Stimulated activated memory B cell treated with anti-CD40 and anti-IgM and Interleukin-4, amounts not matched to agents 10 μg/mL and 1 μg/mL and 100 μg/mL, for 72 hours (primary cell): ENCODE measurements around the gene GSC.
"Not testable (repeated sequence)": the region's sequence is repeated elsewhere in the genome, so short reads cannot be mapped to it uniquely, and the experiment has no call there.

Source experiments
- ATAC-seq: fragments of 150-1000 bp; cut with Tn5 transposase; 2 replicates; pipeline ENCODE4 v1.10.0; 2021
- H3K27ac Mint-ChIP-seq: one replicate; pipeline ENCODE4 v1.8.0; 2022; ENCODE audit warnings: mild to moderate bottlenecking, mixed read lengths
- H3K27me3 Mint-ChIP-seq: one replicate; pipeline ENCODE4 v1.8.0; 2022; ENCODE audit warnings: mixed read lengths
- H3K36me3 Mint-ChIP-seq: one replicate; pipeline ENCODE4 v1.8.0; 2022; ENCODE audit warnings: mixed read lengths
- H3K4me1 Mint-ChIP-seq: one replicate; pipeline ENCODE4 v1.8.0; 2022; ENCODE audit warnings: mixed read lengths
- H3K4me3 Mint-ChIP-seq: one replicate; pipeline ENCODE4 v1.8.0; 2022; ENCODE audit warnings: mild to moderate bottlenecking, moderate library complexity, mixed read lengths
- H3K9me3 Mint-ChIP-seq: one replicate; pipeline ENCODE4 v1.8.0; 2022; ENCODE audit warnings: mixed read lengths

GSC gene

GRCh38 chr14:94769391-94770250 lies at the start of gene GSC:
GSC (minus strand) TSS chr14:94770113; CDS start chr14:94770015, 98 bp downstream.
- Mint-ChIP-seq H3K9me3 (no peaks in the 10 kb centered on the region), H3K36me3 (no peaks in the 10 kb centered on the region), H3K4me1 (peaks cover 7% of the 10 kb centered on the region), H3K27me3 (peaks cover 95% of the 10 kb centered on the region), H3K27ac (no peak within 1 kb of the TSS), H3K4me3 (peak within 1 kb of the TSS; percentile 62)
- ATAC-seq = no peak

- ATAC-seq = no peak
- Mint-ChIP-seq H3K27ac (no peak overlapping the region), H3K27me3 (peaks cover 9% of the 10 kb centered on the region), H3K4me1 (no peaks in the 10 kb centered on the region), H3K36me3 (no peaks in the 10 kb centered on the region), H3K4me3 (no peak overlapping the region), H3K9me3 (peaks cover 6% of the 10 kb centered on the region)
These were observed 49.6 kb upstream of the GSC start for GRCh38 chr14:94819531-94819930.

GRCh38 chr14:94816113-94816512 lies 46.2 kb upstream of the GSC start:
- Mint-ChIP-seq H3K36me3 (no peaks in the 10 kb centered on the region), H3K27me3 (peaks cover 9% of the 10 kb centered on the region), H3K27ac (no peak overlapping the region), H3K4me1 (no peaks in the 10 kb centered on the region), H3K9me3 (peaks cover 2% of the 10 kb centered on the region), H3K4me3 (no peak overlapping the region)
- no peak for ATAC-seq

GRCh38 chr14:94805680-94806288 lies 35.9 kb upstream of the GSC start:
- Mint-ChIP-seq H3K36me3 (no peaks in the 10 kb centered on the region), H3K4me1 (no peaks in the 10 kb centered on the region), H3K4me3 (no peak overlapping the region), H3K27me3 (no peaks in the 10 kb centered on the region), H3K9me3 (no peaks in the 10 kb centered on the region), H3K27ac (no peak overlapping the region)
- ATAC-seq = no peak

- no peaks in the 10 kb centered on the region for H3K36me3 Mint-ChIP-seq
- H3K27ac Mint-ChIP-seq = no peak overlapping the region
- H3K4me1 Mint-ChIP-seq = no peaks in the 10 kb centered on the region
- no peaks in the 10 kb centered on the region for H3K9me3 Mint-ChIP-seq
- H3K27me3 Mint-ChIP-seq = peaks cover 6% of the 10 kb centered on the region
- no peak overlapping the region for H3K4me3 Mint-ChIP-seq
- no peak for ATAC-seq
These were observed 31.3 kb upstream of the GSC start for GRCh38 chr14:94801225-94801624.

GRCh38 chr14:94800764-94801163 lies 30.9 kb upstream of the GSC start:
- not testable (repeated sequence) for H3K27ac Mint-ChIP-seq, ATAC-seq, H3K4me1 Mint-ChIP-seq, H3K4me3 Mint-ChIP-seq, H3K36me3 Mint-ChIP-seq, H3K9me3 Mint-ChIP-seq
- H3K27me3 Mint-ChIP-seq = peaks cover 11% of the 10 kb centered on the region

- H3K4me1 Mint-ChIP-seq = no peaks in the 10 kb centered on the region
- H3K27me3 Mint-ChIP-seq = peaks cover 19% of the 10 kb centered on the region
- ATAC-seq = no peak
- no peak overlapping the region for H3K4me3 Mint-ChIP-seq
- H3K36me3 Mint-ChIP-seq = no peaks in the 10 kb centered on the region
- H3K9me3 Mint-ChIP-seq = no peaks in the 10 kb centered on the region
- no peak overlapping the region for H3K27ac Mint-ChIP-seq
These were observed 28.0 kb upstream of the GSC start for GRCh38 chr14:94797887-94798286.

GRCh38 chr14:94796278-94796677 lies 26.4 kb upstream of the GSC start:
- H3K9me3 Mint-ChIP-seq = no peaks in the 10 kb centered on the region
- H3K4me1 Mint-ChIP-seq = no peaks in the 10 kb centered on the region
- no peak overlapping the region for H3K4me3 Mint-ChIP-seq
- no peak for ATAC-seq
- H3K27me3 Mint-ChIP-seq = peaks cover 19% of the 10 kb centered on the region
- H3K27ac Mint-ChIP-seq = no peak overlapping the region
- H3K36me3 Mint-ChIP-seq = no peaks in the 10 kb centered on the region

GRCh38 chr14:94795372-94795771 lies 25.5 kb upstream of the GSC start:
- H3K27me3 Mint-ChIP-seq = peaks cover 19% of the 10 kb centered on the region
- no peaks in the 10 kb centered on the region for H3K4me1 Mint-ChIP-seq
- H3K27ac Mint-ChIP-seq = no peak overlapping the region
- H3K9me3 Mint-ChIP-seq = no peaks in the 10 kb centered on the region
- H3K4me3 Mint-ChIP-seq = no peak overlapping the region
- H3K36me3 Mint-ChIP-seq = no peaks in the 10 kb centered on the region
- no peak for ATAC-seq

- ATAC-seq = no peak
- H3K27ac Mint-ChIP-seq = no peak overlapping the region
- H3K9me3 Mint-ChIP-seq = no peaks in the 10 kb centered on the region
- no peaks in the 10 kb centered on the region for H3K4me1 Mint-ChIP-seq
- no peaks in the 10 kb centered on the region for H3K36me3 Mint-ChIP-seq
- H3K27me3 Mint-ChIP-seq = peaks cover 19% of the 10 kb centered on the region
- no peak overlapping the region for H3K4me3 Mint-ChIP-seq
These were observed 24.0 kb upstream of the GSC start for GRCh38 chr14:94793901-94794300.

GRCh38 chr14:94787655-94788054 lies 17.7 kb upstream of the GSC start:
- H3K27ac Mint-ChIP-seq = no peak overlapping the region
- H3K9me3 Mint-ChIP-seq = no peaks in the 10 kb centered on the region
- no peaks in the 10 kb centered on the region for H3K27me3 Mint-ChIP-seq
- peak; percentile 36 for ATAC-seq
- H3K4me3 Mint-ChIP-seq = no peak overlapping the region
- no peaks in the 10 kb centered on the region for H3K4me1 Mint-ChIP-seq
- H3K36me3 Mint-ChIP-seq = no peaks in the 10 kb centered on the region

GRCh38 chr14:94787092-94787491 lies 17.2 kb upstream of the GSC start:
- no peaks in the 10 kb centered on the region for H3K4me1 Mint-ChIP-seq
- H3K4me3 Mint-ChIP-seq = no peak overlapping the region
- H3K27ac Mint-ChIP-seq = no peak overlapping the region
- peaks cover 3% of the 10 kb centered on the region for H3K9me3 Mint-ChIP-seq
- ATAC-seq = no peak
- H3K27me3 Mint-ChIP-seq = no peaks in the 10 kb centered on the region
- H3K36me3 Mint-ChIP-seq = no peaks in the 10 kb centered on the region

GRCh38 chr14:94780536-94781399 lies 10.9 kb upstream of the GSC start:
- ATAC-seq = no peak
- Mint-ChIP-seq H3K36me3 (no peaks in the 10 kb centered on the region), H3K27me3 (peaks cover 28% of the 10 kb centered on the region), H3K9me3 (peaks cover 3% of the 10 kb centered on the region), H3K27ac (no peak overlapping the region), H3K4me1 (no peaks in the 10 kb centered on the region), H3K4me3 (no peak overlapping the region)

GRCh38 chr14:94779713-94780112 lies 9.8 kb upstream of the GSC start:
- H3K27ac Mint-ChIP-seq = no peak overlapping the region
- ATAC-seq = no peak
- H3K27me3 Mint-ChIP-seq = peaks cover 38% of the 10 kb centered on the region

GRCh38 chr14:94775871-94776210 lies 5.9 kb upstream of the GSC start:
- no peak for ATAC-seq
- Mint-ChIP-seq H3K27ac (no peak overlapping the region), H3K36me3 (no peaks in the 10 kb centered on the region), H3K27me3 (peaks cover 77% of the 10 kb centered on the region), H3K4me1 (no peaks in the 10 kb centered on the region), H3K4me3 (no peak overlapping the region), H3K9me3 (no peaks in the 10 kb centered on the region)

More at GRCh38 chr14:94779713-94780112, 9.8 kb upstream of the GSC start:
- Mint-ChIP-seq H3K4me1 (no peaks in the 10 kb centered on the region), H3K9me3 (peaks cover 3% of the 10 kb centered on the region), H3K4me3 (no peak overlapping the region), H3K36me3 (no peaks in the 10 kb centered on the region)
